GOT3 (cell line): ENCODE results near the gene SPINDOC.
"Not testable (repeated sequence)": the region's sequence is repeated elsewhere in the genome, so short reads cannot be mapped to it uniquely, and the experiment has no call there.

Experiments used
- DNase-seq: peaks from one replicate; lab custom pipeline; 2025; ENCODE audit warnings: mixed read lengths; lab: John Stamatoyannopoulos, UW

Gene SPINDOC

DNA sequence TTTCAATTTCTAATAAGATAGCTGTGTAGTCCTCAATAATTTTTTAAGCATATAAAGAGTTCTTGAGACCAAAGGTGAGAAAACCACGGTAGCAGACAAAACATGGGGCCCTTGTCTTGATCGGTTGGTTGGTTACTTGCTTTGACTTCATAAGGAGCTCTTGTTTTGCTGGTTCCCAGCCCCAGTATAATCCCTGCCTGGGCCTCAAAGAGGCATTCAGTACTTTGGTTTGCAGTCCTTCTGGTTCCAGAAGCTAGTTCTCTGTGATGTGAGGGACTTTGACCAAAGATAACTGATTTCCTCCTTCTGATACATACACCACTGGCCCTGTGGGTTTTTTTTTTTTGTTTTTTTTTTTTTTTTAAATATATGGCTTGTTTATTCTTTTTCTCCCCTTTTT lies 42.7 kb downstream of the SPINDOC start:
- DNase-seq: no peak

DNA sequence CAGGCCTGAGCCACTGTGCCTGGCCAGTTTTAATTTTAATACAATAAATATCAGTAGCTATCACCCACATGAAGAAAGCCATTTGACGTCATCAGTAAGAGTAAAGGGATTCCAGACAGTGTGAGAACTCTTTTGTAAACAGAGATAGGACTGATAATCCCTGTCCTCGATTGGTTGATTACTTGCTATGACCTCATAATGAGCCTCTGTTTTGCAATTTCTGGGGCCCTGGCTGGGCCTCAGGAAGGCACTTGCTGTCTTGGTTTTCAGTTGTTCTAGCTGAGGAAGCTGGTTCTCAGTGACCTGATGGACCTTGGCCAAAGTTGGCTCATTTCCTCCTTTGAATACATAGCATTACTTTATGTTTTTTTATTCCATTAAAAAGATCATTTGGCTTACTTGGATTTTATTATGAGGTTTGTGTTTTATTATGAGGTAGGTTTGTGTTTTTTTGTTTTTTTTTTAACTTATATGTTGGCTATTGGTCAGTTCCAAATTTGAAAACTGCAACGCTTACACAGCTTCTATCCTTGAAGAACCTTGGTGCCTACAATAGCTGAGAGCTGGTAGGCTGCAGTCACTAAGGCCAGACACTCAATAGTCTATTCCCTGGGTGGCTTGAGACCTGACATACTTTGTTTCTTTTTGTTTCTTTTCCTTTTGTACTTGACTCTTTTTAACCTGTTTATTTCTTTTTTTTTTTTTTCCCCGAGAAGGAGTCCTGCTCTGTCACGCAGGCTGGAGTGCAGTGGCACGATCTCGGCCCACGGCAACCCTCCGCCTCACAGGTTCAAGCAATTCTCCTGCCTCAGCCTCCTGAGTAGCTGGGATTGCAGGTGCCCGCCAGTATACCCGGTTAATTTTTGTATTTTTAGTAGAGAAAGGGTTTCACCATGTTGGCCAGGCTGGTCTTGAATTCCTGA lies 45.6 kb downstream of the SPINDOC start:
- no peak for DNase-seq

DNA sequence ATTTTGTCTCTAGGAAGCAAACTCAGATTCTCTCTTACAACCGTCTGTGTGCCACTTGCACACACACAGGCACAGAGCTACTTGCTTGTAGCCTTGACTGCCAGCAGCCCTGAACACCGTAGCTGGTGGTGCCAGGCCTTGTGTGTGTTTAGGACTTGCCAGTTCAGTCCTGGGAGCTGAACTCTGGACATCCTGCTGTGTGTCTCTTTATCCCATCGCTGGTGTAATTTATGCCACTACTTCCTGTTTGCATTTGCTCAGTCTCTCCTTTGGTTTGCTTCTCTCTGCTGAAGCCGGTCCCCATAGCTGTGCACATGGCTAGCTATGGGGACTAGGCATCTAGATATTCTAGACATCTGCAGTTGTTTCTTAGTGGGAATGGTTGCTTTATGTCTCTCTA lies 49.7 kb downstream of the SPINDOC start:
- DNase-seq: no peak

DNA sequence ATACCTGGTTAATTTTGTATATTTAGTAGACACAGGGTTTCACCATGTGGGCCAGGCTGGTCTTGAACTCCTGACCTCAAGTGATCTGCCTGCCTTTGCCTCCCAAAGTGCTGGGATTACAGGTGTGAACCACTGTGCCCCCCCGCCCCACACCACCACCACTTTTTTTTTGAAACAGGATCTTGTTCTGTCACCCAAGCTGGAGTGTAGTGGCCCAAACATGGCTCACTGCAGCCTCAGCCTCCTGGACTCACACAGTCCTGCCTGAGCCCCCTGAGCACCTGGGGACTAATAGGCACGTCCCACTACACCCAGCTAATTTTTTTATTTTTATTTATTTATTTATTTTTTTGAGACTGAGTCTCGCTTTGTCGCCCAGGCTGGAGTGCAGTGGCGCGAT lies 50.4 kb downstream of the SPINDOC start:
- not testable (repeated sequence) for DNase-seq

DNA sequence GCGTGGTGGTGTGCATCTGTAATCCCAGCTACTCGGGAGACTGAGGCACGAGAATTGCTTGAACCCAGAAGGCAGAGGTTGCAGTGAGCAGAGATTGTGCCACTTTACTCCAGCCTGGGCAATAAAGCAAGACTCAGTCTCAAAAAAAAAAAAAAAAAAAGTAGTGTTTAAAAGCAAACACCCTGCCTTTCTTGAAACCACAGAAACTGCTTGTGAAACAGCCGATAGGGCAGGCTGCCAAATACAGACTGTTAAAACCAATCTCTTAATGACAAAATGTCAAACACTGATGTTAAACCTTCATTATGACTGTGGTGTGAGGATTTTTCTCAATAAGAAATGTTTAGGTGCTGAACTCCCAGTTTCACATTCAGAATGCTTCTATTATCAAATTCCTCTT lies 53.0 kb downstream of the SPINDOC start:
- no peak for DNase-seq

DNA sequence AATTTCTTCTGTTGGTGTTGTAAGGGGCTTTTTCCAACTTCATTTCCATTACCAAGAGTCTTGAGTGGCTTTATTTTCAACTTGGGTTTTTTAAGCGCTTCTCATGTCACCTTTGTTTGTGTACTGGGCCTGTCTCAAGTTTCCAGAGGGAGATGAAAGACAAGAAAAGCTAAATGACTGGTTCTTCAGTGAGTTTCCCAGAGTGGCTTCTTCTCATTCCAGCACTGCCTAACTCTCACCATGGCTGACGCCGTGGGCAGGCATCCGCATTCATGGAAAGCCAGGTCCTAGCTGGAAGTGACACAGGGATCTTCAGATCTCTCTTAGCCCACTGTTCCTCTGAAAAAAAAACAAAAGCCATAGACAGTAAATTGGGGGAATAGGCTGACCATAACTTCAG lies 54.3 kb downstream of the SPINDOC start:
- DNase-seq: no peak

DNA sequence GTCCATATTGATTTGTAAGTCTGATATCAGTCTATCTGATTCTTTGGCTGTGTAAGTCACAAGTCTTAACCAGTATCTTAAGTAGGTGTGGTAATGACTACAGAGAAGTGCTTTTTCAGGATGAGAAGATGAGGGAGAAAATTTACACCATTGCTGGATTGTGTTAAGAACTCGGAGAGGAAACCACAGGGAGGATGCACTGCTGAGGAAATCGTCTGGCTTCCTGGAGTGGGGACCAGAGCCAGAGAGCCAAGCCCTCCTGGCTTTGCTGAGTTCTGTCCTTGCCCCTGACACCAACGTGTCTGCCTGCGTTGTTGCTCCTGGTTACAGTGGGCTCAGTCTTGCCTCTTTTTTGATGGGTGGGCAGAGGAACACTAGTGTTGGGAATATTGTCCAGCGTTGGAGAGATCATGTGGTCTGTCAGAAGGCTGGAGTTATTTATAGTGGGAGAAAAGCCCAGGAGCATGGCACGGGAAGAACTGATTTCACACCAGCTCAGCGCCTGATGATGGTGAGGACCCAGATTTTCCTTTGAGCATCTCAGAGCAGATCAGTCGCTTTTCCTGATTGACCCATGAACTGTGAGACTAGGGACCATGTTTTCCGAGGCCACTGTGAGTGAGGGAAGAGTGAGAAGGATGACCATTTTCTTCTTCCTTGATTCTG lies 55.3 kb downstream of the SPINDOC start:
- no peak for DNase-seq

DNA sequence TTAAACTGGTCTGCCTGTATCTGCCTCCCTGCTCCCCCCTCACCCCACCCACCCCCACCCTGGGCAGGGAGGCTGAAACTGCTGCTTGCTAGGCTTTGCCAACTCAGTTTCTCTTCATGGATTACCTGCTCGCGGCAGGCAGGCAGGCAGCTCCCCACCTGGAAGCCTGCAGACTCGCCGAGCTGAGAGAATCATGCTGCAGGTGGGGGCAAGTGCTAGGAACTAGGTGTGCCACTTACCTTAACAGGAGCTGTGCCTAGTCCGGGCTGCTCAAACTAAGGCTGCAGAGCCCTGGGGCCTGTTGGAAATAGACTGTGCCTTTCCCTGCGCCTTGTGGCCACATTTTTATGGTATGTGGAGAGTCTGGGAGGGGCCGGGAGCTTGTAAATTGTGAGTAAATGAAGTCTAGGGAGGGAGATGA lies 55.9 kb downstream of the SPINDOC start:
- DNase-seq: no peak

DNA sequence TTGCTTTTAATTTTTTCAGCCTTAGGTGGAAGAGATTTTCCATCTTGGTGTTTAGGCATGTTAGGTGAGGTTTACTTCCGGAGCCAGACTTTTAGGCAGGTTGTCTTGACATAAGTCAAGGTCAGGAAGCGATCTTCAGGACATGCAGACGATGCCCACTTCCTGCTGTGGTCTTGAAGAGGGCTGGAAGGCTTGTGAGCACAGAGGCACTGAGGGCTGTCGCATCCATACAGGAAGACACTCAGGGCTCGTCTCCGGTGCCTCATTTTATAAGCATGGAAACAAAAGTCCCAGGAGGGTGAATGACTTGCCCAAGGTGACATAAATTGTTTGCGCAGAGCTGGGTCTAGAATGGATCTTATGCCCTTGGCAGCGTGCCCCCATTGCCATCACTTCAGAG lies 56.4 kb downstream of the SPINDOC start:
- no peak for DNase-seq

DNA sequence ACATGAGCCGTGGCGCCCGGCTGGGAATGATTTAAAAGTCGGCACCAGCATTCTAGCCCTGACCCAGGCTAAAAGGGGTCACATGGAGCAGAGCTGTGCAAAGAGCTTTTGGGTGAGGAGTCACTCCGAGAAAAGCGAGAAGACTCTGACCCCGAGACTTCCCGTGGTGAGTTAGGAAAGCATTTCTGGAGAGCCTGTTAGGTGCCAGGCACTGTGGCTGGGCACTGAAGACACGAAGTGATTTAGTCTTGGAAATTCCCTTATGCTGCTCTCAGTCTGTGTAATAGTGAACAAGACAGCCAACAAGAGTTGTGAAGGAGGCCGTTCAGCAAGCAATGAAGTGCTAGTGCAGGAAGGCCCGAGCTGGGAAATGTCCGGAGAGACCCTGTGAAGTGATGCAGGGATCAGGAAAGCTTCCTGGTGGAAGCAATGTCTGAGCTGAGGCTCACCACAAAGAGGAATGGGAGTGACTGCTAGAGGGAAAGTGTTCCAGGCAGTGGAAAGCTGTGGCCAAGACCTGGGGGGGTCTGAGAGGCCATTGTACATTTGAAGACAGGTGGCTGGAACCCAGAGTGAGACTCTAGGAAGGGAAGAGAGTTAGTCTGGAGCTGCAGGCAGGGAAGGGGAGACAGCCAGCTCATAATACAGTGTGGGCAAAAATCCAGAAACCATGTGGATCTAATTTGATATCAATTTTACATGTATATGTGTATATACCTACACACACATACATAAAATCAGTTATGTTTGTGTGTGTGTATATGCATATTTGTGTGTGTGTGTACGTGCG lies 57.3 kb downstream of the SPINDOC start:
- no peak for DNase-seq

DNA sequence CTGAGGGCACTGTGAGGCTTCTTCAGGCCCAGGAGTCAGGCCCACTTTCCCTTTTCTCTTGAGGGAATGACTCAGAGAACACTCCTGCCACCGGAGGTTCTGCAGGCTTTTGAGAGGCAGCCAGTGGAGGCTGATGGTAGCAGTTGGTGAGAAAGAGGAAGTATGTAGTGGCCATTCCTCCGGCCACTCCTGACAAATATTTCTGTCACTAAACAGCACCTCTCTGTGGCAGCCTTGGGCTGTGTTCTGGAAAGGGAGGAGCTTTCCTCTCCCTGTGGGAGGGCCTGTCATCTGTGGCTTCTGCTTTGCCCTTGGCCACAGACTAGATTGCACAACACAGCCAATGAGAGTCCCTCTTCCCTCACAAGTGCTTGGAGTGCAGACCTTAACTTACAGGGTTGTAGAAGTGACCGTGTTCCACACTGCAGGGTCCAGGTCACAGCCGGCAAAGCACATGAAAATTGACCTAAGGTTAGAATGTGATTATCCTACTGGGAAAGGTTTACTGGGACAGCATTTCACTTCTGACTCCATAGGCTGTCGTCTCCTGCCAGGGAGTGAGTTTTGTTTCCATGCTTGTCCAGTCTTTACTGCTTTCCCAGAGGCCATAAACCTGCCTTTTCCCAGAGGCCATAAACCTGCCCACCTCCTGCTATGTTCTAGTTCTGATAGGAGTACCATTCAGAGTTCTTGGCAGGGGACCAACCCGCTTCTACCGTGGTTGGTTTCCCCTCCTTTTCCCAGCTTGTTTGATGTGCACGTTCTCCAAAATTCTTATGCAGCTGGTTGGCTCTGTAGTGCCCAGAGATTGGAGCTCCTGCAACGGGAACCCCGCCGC lies 58.9 kb downstream of the SPINDOC start:
- DNase-seq: peak; percentile 12

DNA sequence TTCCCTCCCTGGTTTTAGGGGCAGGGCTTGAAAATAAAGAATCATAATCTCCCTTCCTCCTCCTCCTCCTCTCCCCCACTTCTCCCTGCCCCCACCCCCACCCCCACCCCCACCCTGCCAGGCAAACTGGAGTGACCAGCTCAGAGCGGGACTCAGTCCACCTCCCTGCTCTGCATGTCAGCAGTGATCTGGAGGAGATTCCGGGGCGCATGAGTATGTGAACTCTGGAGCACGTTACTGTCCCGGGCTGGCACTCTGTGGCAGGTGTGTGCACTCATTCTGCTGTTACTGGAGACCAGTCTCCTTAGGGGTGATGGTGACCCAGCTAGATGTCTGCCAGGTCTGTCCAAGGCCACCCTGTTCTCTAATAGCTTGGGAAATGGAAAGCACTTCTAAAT lies 59.5 kb downstream of the SPINDOC start:
- DNase-seq: no peak

DNA sequence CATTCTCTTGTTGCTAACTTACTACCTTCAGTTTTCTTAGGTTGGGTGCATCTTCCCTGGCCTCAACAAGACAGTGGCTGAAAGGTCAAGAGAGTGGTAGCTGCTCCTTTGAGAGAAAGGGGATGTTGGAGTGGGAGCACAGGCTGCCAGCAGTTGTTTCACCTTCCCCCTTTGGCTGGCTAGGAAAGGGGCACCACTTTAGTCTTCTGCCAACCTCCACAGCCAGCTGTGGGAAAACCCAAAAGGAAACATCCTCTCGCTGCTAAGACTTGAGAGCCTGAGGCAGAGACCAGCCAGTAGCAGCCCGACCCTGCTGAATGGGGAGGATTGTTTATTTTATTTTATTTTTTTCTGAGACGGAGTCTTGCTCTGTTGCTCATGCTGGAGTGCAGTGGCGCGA lies 60.1 kb downstream of the SPINDOC start:
- no peak for DNase-seq

DNA sequence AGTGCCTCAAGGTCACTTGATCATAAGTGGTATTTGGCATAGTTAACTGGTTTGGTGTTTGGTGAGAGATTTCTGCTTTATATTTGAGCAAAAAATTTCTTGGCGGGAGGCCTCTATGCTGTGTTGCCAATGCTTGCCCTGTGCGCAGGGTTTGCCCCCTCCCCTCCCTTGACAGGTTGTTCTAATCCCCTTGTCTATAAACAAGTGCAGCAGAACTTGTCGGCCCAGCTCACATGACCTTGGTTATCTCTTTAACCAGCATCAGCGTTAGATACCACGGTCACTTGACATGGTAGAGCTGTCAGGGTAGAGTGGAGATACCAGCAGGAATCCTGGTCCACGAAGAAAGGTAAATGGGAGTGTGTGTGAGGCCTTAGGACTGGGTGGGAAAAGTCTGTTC lies 61.3 kb downstream of the SPINDOC start:
- no peak for DNase-seq

DNA sequence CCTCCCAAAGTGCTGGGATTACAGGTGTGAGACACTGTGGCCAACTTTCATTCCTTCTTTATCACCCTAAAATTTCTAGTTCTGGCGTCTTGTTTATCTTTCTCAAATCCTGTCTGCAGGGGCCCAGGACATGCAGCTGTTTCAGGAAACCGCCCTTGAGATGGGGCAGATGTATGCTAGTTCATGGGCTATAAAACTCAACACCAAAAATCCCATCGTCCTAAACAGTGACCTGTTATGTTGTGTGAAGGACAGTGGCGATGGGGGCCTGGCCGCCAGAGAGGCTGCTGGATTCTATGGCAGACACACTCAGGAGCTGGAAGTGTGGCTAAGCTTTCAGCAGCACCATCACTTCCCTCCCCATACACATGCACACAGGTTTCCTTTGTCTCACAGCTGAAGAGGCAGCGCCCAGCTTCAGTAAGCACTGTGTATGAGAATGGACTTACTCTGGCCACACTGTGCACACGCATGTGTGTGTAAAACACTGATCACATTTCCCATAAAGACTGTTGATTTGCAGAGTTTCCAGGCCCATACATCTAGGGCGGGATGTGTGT lies 62.3 kb downstream of the SPINDOC start:
- no peak for DNase-seq

DNA sequence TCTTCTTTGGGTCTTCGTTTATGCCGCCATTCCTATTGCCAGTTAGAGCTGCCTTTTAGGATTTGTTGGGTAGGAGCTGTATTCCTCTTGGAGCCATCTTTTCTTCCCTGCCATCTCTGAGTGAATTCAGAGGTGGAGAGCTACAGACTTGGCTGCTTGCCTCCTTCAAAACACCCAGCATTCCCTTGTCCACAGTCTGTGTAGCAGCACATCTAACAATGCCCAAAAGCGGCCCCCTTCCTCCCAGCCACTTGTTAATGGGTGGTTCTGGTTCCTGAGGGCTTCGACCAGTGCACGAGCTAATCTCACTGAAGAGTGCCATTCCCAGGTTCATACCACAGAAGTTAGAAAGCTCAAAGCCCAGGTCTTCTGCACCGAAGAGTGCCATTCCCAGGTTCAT lies 63.4 kb downstream of the SPINDOC start:
- DNase-seq: no peak
